ENCODE data around the gene CFAP221. TPM values are rescaled to one million over a fixed set of nuclear protein-coding genes. Genes with fewer than 3 reads are reported as not detected.

Gene CFAP221
- total and polyA plus RNA-seq, 2 experiments from 2014 or later, result 0.42 to 0.65 TPM

GRCh38 chr2:119512946-119513345 is 31.3 kb upstream of the CFAP221 start:
- H3K4me1 Mint-ChIP-seq, result no peaks in the 10 kb centered on the region
- Histone ChIP-seq H3F3A (replicated peaks; ENCODE audit: low read depth) (no peaks in the 10 kb centered on the region), H3K27me3 (ENCODE audit: insufficient read depth) (no peaks in the 10 kb centered on the region), H3K36me3 (ENCODE audit: insufficient read depth) (no peaks in the 10 kb centered on the region), H3K4me1 (ENCODE audit: insufficient read depth) (no peaks in the 10 kb centered on the region), H3K27ac (ENCODE audit: low read depth) (no peak overlapping the region), H2AFZ (no peak overlapping the region), H3K79me2 (replicated peaks; ENCODE audit: insufficient read depth) (no peaks in the 10 kb centered on the region), H3K4me2 (no peak overlapping the region), H3K4me3 (no peak overlapping the region), H3K9me2 (ENCODE audit: insufficient read depth) (0 out of 2 replicates have a peak, but pooled peaks cover 2% of the 10 kb centered on the region), H4K20me1 (replicated peaks; ENCODE audit: insufficient read depth) (no peaks in the 10 kb centered on the region)
- H3K4me3 Mint-ChIP-seq, result no peak overlapping the region
- ATAC-seq (no peak), DNase-seq (ENCODE audit: low spot score) (no peak)
- H3K9me3 Mint-ChIP-seq, result no peaks in the 10 kb centered on the region
- TF ChIP-seq CTCF (conservative IDR thresholded peaks at IDR 0.05; ENCODE audit: low read depth in 2 of 2) (no peak), ETS1 (IDR thresholded peaks at IDR 0.05) (no peak), ZNF114 (CRISPR knock-in tag; IDR thresholded peaks at IDR 0.05) (no peak), EZH2 (IDR thresholded peaks at IDR 0.05; ENCODE audit: low read depth, unreplicated experiment) (no peak), CREB1 (CRISPR knock-in tag; IDR thresholded peaks at IDR 0.05; ENCODE audit: low read depth) (no peak), REST (IDR thresholded peaks at IDR 0.05; ENCODE audit: unreplicated experiment) (no peak), STAT1 (IDR thresholded peaks at IDR 0.05; ENCODE audit: unreplicated experiment) (no peak), ZNF331 (CRISPR knock-in tag; IDR thresholded peaks at IDR 0.05; ENCODE audit: low read depth) (no peak), JUNB (IDR thresholded peaks at IDR 0.05; ENCODE audit: unreplicated experiment) (no peak), POLR2AphosphoS5 (IDR thresholded peaks at IDR 0.05; ENCODE audit: low read depth) (no peak), NANOG (IDR thresholded peaks at IDR 0.05; ENCODE audit: borderline replicate concordance) (no peak), EZH2phosphoT487 (IDR thresholded peaks at IDR 0.05; ENCODE audit: unreplicated experiment) (no peak), ZNF462 (CRISPR knock-in tag; IDR thresholded peaks at IDR 0.05) (no peak)
- H3K27me3 Mint-ChIP-seq (ENCODE audit: insufficient read depth, low read depth, poor library complexity), result peaks cover 8% of the 10 kb centered on the region
- no peak overlapping the region for H3K27ac Mint-ChIP-seq
- H3K36me3 Mint-ChIP-seq (ENCODE audit: low read depth), result no peaks in the 10 kb centered on the region

All from GM23338 (cell line).